Endothelial cell of umbilical vein (primary cell): ENCODE data around the gene EMC9. TPM values are rescaled to one million over a fixed set of nuclear protein-coding genes. Genes with fewer than 3 reads are reported as not detected.

Source experiments
- BruUV-seq: library from RNA; stranded (reverse); fragments of 400-500 nt; replicated peaks from 2 replicates; lab custom pipeline; 2021; lab: Mats Ljungman, UMichigan
- CTCF ChIA-PET: fragments of 300-600, 350-600 bp; sonication (Branson Sonifier 250); formaldehyde crosslinking; loops from one replicate; lab custom pipeline; 2021; ENCODE audit warnings: antibody characterized with exemption, inconsistent platforms; lab: Charles Lee
- POLR2A ChIA-PET: fragments of 300-600, 350-600 bp; sonication (Branson Sonifier 250); formaldehyde crosslinking; loops from one replicate; lab custom pipeline; 2021; ENCODE audit warnings: antibody characterized with exemption, inconsistent platforms; lab: Charles Lee
- DNase-seq: peaks from one replicate; pipeline ENCODE4 v3.0.0-alpha.2; 2011; ENCODE audit warnings: low read depth, low spot score
- FAIRE-seq: peaks from 2 replicates; lab custom pipeline; 2011; peaks lifted over from hg19 to GRCh38; lab: Jason Lieb, UNC
- H2AFZ ChIP-seq: 2 replicates; pipeline ENCODE4 v1.6.0; 2012; ENCODE audit warnings: low read depth, low read length, control low read depth, inconsistent platforms
- H3K27ac ChIP-seq: 2 replicates; pipeline ENCODE4 v1.5.1; 2011; ENCODE audit warnings: low read depth, mild to moderate bottlenecking, control low read depth, low read length, moderate library complexity; ENCODE audit not compliant: insufficient read depth
- H3K27me3 ChIP-seq, 2 experiments: 2 replicates each; pipeline versions ENCODE4 v1.6.0 to v1.6.1; 2011; ENCODE audit warnings: low read length in 2 of 2, mixed read lengths in 1 of 2; ENCODE audit not compliant: control insufficient read depth in 2 of 2, insufficient read depth in 2 of 2
- H3K36me3 ChIP-seq, 2 experiments: 2 replicates in 1 of 2; 3 replicates in 1 of 2; pipeline ENCODE4 v1.5.1; 2011; ENCODE audit warnings: low read length in 2 of 2, mild to moderate bottlenecking in 1 of 2, moderate library complexity in 1 of 2; ENCODE audit not compliant: control insufficient read depth in 2 of 2, insufficient read depth in 2 of 2; ENCODE audit errors: extremely low read depth in 1 of 2
- H3K4me1 ChIP-seq: 3 replicates; pipeline ENCODE4 v1.5.1; 2011; ENCODE audit warnings: mild to moderate bottlenecking, low read length; ENCODE audit not compliant: control insufficient read depth, insufficient read depth; ENCODE audit errors: extremely low read depth
- H3K4me2 ChIP-seq: 2 replicates; pipeline ENCODE4 v1.6.1; 2011; ENCODE audit warnings: low read length, control low read depth, mixed read lengths; ENCODE audit not compliant: insufficient read depth
- H3K4me3 ChIP-seq, 3 experiments: fragments of 200-600 bp in 1 of 3; sonication (generic), shearing (Covaris generic) in 1 of 3; replicated peaks in 1 of 3; 2 replicates each; pipeline ENCODE4 v1.5.1; 2011 to 2016; ENCODE audit warnings: control low read depth in 3 of 3, low read length in 3 of 3, mild to moderate bottlenecking in 2 of 3, inconsistent platforms in 1 of 3, low read depth in 1 of 3, moderate library complexity in 1 of 3; ENCODE audit not compliant: insufficient read depth in 1 of 3
- H3K79me2 ChIP-seq: 2 replicates; pipeline ENCODE4 v1.6.0; 2012; ENCODE audit warnings: low read length, inconsistent platforms; ENCODE audit not compliant: control insufficient read depth, insufficient read depth
- H3K9ac ChIP-seq: replicated peaks from 2 replicates; pipeline ENCODE3; 2011; ENCODE audit warnings: low read length, control low read depth; ENCODE audit not compliant: insufficient read depth; ENCODE audit errors: extremely low read depth
- H3K9me1 ChIP-seq: replicated peaks from 3 replicates; pipeline ENCODE4 v1.6.0; 2011; ENCODE audit warnings: mild to moderate bottlenecking, low read length; ENCODE audit not compliant: control insufficient read depth, insufficient read depth; ENCODE audit errors: extremely low read depth
- H3K9me3 ChIP-seq: replicated peaks from 2 replicates; pipeline ENCODE4 v1.5.1; 2012; ENCODE audit warnings: low read length, inconsistent platforms; ENCODE audit not compliant: control insufficient read depth, insufficient read depth
- H4K20me1 ChIP-seq: replicated peaks from 2 replicates; pipeline ENCODE3; 2011; ENCODE audit warnings: mild to moderate bottlenecking, low read length; ENCODE audit not compliant: control insufficient read depth, insufficient read depth; ENCODE audit errors: extremely low read depth
- EZH2 ChIP-seq: IDR thresholded peaks from 2 replicates; pipeline ENCODE4 v1.6.1; 2012; ENCODE audit warnings: borderline replicate concordance, low read depth, mild to moderate bottlenecking, moderate library complexity, low read length, inconsistent platforms; ENCODE audit not compliant: severe bottlenecking
- FOS ChIP-seq: IDR thresholded peaks from 2 replicates; pipeline ENCODE4 v1.6.1; 2011; ENCODE audit warnings: mild to moderate bottlenecking, low read length, moderate library complexity, borderline replicate concordance; ENCODE audit not compliant: insufficient read depth
- GATA2 ChIP-seq: IDR thresholded peaks from 2 replicates; pipeline ENCODE4 v1.7.0; 2011; ENCODE audit warnings: low read depth, mild to moderate bottlenecking, moderate library complexity, mixed read lengths, low read length; ENCODE audit not compliant: insufficient read length, insufficient read depth
- JUN ChIP-seq: IDR thresholded peaks from 2 replicates; pipeline ENCODE4 v1.6.1; 2011; ENCODE audit warnings: borderline replicate concordance, low read depth; ENCODE audit not compliant: insufficient read length, insufficient read depth
- MYC ChIP-seq: IDR thresholded peaks from one replicate; pipeline ENCODE4 v1.6.1; 2011; ENCODE audit warnings: mild to moderate bottlenecking, low read depth, low read length
- POLR2A ChIP-seq: IDR thresholded peaks from 2 replicates; pipeline ENCODE4 v1.6.1; 2012; ENCODE audit warnings: low read depth, mild to moderate bottlenecking, control low read depth, low read length
- POLR2AphosphoS5 ChIP-seq: IDR thresholded peaks from 2 replicates; pipeline ENCODE4 v1.6.1; 2012; ENCODE audit warnings: low read depth, mild to moderate bottlenecking, control low read depth, low read length, moderate library complexity; ENCODE audit not compliant: insufficient read depth
- dilution Hi-C: fragments of 300-500 bp; cut with MboI; formaldehyde crosslinking; loops from one replicate; pipeline ENCODE4 v1.15.0; 2019; ENCODE audit warnings: low sequenced_read_pairs; ENCODE audit not compliant: extremely low pct_ligation_motif_present
- intact Hi-C: fragments of 100-400 bp; cut with micrococcal nuclease; formaldehyde crosslinking; loops from one replicate; pipeline ENCODE4 v1.10.0; 2022
- polyA plus RNA-seq, 4 experiments: library from polyadenylated mRNA; depleted of rRNA in 3 of 4; stranded (reverse) in 3 of 4; unstranded in 1 of 4; fragments of >200 nt; gene quantifications; 2 replicates each; pipeline versions ENCODE4 v1.2.1 to v1.2.3, GENCODE V29; 2011 to 2012; ENCODE audit warnings: missing spikeins in 1 of 4
- total RNA-seq: library from RNA; stranded (reverse); gene quantifications from 2 replicates; pipeline ENCODE4 v1.2.3, GENCODE V29; 2021
- TF ChIP-seq, protein P1 (sequence below), 2 donors: IDR thresholded peaks; 1 replicate in 1 of 2; 2 replicates in 1 of 2; pipeline ENCODE4 v1.5.1; 2011; ENCODE audit warnings: low read length in 2 of 2, mild to moderate bottlenecking in 2 of 2, moderate library complexity in 2 of 2, control low read depth in 1 of 2, inconsistent platforms in 1 of 2, low read depth in 1 of 2; ENCODE audit not compliant: insufficient read depth in 1 of 2; ENCODE audit errors: extremely low read depth in 1 of 2
- TF ChIP-seq, protein P2 (sequence below): IDR thresholded peaks from 2 replicates; pipeline ENCODE4 v1.6.1; 2011; ENCODE audit not compliant: insufficient read depth, insufficient read length

Gene EMC9
- total and polyA plus RNA-seq, 2 donors (not counting 3 experiments of a cell fraction or from before 2014, with no cell fraction given): 21.8 to 31.8 TPM

DNA sequence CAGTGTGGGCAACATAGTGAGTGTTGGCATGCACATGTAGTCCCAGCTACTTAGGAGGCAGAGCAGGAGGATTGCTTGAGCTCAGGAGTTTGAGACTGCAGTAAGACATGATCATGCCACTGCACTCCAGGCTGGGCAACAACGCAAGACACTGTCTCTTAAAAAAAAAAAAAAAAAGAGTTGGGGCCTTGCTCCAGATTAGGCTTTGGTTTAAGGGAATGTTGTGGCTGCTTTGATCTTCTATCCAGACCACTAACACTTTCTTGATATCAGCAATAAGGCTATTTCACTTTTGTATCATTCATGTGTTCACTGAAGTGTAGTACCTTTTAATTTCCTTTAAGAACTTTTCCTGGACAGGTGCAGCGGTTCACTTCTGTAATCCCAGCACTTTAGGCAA is 13.7 kb downstream of the EMC9 start:
- BruUV-seq: no TSS peak
- Histone ChIP-seq H3K36me3 (peaks cover 2 to 10% of the 10 kb centered on the region in 2 experiments), H3K9me3 (no peaks in the 10 kb centered on the region), H3K4me2 (no peak overlapping the region), H3K9ac (no peak overlapping the region), H4K20me1 (no peaks in the 10 kb centered on the region), H2AFZ (no peak overlapping the region), H3K9me1 (no peaks in the 10 kb centered on the region), H3K79me2 (no peaks in the 10 kb centered on the region), H3K4me1 (no peaks in the 10 kb centered on the region), H3K27me3 (no peaks in the 10 kb centered on the region), H3K4me3 (no peak overlapping the region), H3K27ac (no peak overlapping the region)
- no peak for FAIRE-seq
- dilution Hi-C loops: no loop called here
- TF ChIP-seq JUN (no peak), POLR2A (no peak), POLR2AphosphoS5 (no peak), FOS (no peak), EZH2 (no peak), MYC (no peak), GATA2 (no peak)
- TF ChIP-seq, protein P1, sequence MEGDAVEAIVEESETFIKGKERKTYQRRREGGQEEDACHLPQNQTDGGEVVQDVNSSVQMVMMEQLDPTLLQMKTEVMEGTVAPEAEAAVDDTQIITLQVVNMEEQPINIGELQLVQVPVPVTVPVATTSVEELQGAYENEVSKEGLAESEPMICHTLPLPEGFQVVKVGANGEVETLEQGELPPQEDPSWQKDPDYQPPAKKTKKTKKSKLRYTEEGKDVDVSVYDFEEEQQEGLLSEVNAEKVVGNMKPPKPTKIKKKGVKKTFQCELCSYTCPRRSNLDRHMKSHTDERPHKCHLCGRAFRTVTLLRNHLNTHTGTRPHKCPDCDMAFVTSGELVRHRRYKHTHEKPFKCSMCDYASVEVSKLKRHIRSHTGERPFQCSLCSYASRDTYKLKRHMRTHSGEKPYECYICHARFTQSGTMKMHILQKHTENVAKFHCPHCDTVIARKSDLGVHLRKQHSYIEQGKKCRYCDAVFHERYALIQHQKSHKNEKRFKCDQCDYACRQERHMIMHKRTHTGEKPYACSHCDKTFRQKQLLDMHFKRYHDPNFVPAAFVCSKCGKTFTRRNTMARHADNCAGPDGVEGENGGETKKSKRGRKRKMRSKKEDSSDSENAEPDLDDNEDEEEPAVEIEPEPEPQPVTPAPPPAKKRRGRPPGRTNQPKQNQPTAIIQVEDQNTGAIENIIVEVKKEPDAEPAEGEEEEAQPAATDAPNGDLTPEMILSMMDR (IDR thresholded peaks at IDR 0.05; ENCODE audit: extremely low read depth in 1 of 2, insufficient read depth in 1 of 2, low read depth in 1 of 2, low read length in 2 of 2): no peak
- TF ChIP-seq, protein P2, sequence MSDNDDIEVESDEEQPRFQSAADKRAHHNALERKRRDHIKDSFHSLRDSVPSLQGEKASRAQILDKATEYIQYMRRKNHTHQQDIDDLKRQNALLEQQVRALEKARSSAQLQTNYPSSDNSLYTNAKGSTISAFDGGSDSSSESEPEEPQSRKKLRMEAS: no peak
- ChIA-PET CTCF (no interaction called here), POLR2A (no interaction called here)
- DNase-seq: no peak
- intact Hi-C loops: no loop called here
